Uterus (tissue), 4 donors: ENCODE data around the gene SLC38A10. TPM values are rescaled to one million over a fixed set of nuclear protein-coding genes. Genes with fewer than 3 reads are reported as not detected.
A peak's percentile ranks its signal among the peaks of the same experiment; 100 is the strongest.

Experiments used
- DNase-seq, 2 donors: peaks; one replicate each; pipeline ENCODE4 v3.0.0-alpha.2; 2019 to 2020
- H3K27ac ChIP-seq, 2 donors: fragments of 200-600 bp; sonication (generic); 1 replicate in 1 of 2; 2 replicates in 1 of 2; pipeline ENCODE4 v1.5.1; 2016 to 2018
- H3K27me3 ChIP-seq, 2 donors: fragments of 200-600 bp; sonication (generic); one replicate each; pipeline ENCODE4 v1.5.1; 2018 to 2019; ENCODE audit warnings: control low read depth in 1 of 2
- H3K36me3 ChIP-seq, 2 donors: fragments of 200-600 bp; sonication (generic); one replicate each; pipeline ENCODE4 v1.5.1; 2019; ENCODE audit warnings: control low read depth in 1 of 2
- H3K4me1 ChIP-seq, 2 donors: fragments of 200-600 bp; sonication (generic); one replicate each; pipeline ENCODE4 v1.5.1; 2018 to 2019; ENCODE audit warnings: control low read depth in 1 of 2
- H3K4me3 ChIP-seq, 2 donors: fragments of 200-600 bp; sonication (generic); 1 replicate in 1 of 2; 2 replicates in 1 of 2; pipeline ENCODE4 v1.5.1; 2018 to 2019; ENCODE audit warnings: mild to moderate bottlenecking in 1 of 2
- H3K9me3 ChIP-seq, 2 donors: fragments of 200-600 bp; sonication (generic); one replicate each; pipeline ENCODE4 v1.5.1; 2019; ENCODE audit warnings: control low read depth in 1 of 2
- POLR2A ChIP-seq, 2 donors: fragments of 450-650 bp; IDR thresholded peaks; one replicate each; pipeline ENCODE4 v1.6.1; 2016; ENCODE audit warnings: antibody characterized with exemption in 2 of 2, mild to moderate bottlenecking in 1 of 2, moderate library complexity in 1 of 2
- intact Hi-C: fragments of 100-400 bp; cut with DNase I; formaldehyde crosslinking; loops from one replicate; pipeline ENCODE4 v1.15.1; 2023; ENCODE audit warnings: low total_unique reads
- total RNA-seq, 4 donors: library from RNA; depleted of rRNA in 3 of 4; stranded (reverse); fragments of >200 nt in 3 of 4; gene quantifications; one replicate each; pipeline versions ENCODE4 v1.1.0 to v1.2.4, GENCODE V29; 2014 to 2023
- TF ChIP-seq, protein P1 (sequence below), 4 experiments: fragments of 200-600 bp in 2 of 4; fragments of 450-650 bp in 2 of 4; sonication (generic) in 2 of 4; IDR thresholded peaks; one replicate each; pipeline ENCODE4 v1.5.1; 2016 to 2019; ENCODE audit warnings: antibody characterized with exemption in 4 of 4, mild to moderate bottlenecking in 2 of 4, moderate library complexity in 1 of 4
- donor health status: DM: yes; HTN: yes; CAD: no.

SLC38A10 gene
- total RNA-seq, 4 donors from 2014 or later: 50.7 to 55.4 (median 53.3) TPM

DNA sequence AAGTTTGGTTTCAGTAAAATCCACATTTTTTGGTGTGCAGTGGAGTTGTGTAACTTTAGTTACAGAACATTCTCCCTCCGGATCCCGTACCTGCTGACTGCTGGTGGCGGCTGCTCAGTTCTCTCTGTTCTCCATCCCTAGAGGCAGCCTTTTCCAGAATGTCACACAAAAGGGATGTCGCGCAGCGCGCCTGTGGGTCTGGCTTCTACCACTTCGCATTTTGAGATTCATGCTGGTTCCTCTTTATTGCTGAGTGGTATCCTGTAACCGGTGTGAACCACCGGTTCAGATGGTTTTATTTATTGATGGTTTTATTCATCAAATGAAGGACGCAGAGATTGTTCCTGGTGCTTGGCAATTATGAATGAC is 71.4 kb downstream of the SLC38A10 start:
- peak overlapping the region; percentile 53 to 83 for H3K27ac ChIP-seq
- peak overlapping the region; percentile 24 to 41 for H3K4me3 ChIP-seq
- TF ChIP-seq, protein P1, sequence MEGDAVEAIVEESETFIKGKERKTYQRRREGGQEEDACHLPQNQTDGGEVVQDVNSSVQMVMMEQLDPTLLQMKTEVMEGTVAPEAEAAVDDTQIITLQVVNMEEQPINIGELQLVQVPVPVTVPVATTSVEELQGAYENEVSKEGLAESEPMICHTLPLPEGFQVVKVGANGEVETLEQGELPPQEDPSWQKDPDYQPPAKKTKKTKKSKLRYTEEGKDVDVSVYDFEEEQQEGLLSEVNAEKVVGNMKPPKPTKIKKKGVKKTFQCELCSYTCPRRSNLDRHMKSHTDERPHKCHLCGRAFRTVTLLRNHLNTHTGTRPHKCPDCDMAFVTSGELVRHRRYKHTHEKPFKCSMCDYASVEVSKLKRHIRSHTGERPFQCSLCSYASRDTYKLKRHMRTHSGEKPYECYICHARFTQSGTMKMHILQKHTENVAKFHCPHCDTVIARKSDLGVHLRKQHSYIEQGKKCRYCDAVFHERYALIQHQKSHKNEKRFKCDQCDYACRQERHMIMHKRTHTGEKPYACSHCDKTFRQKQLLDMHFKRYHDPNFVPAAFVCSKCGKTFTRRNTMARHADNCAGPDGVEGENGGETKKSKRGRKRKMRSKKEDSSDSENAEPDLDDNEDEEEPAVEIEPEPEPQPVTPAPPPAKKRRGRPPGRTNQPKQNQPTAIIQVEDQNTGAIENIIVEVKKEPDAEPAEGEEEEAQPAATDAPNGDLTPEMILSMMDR (IDR thresholded peaks at IDR 0.05): no peak
- TF ChIP-seq POLR2A (IDR thresholded peaks at IDR 0.05): no peak
- no peak for DNase-seq
- no peaks in the 10 kb centered on the region for H3K36me3 ChIP-seq
- H3K27me3 ChIP-seq: no peaks in the 10 kb centered on the region
- H3K9me3 ChIP-seq: no peaks in the 10 kb centered on the region
- peaks cover 6 to 7% of the 10 kb centered on the region in 2 donors for H3K4me1 ChIP-seq
- intact Hi-C loops: no loop called here

GRCh38 chr17:81222906-81223761 is 72.0 kb downstream of the SLC38A10 start, which contains the start of gene CEP131:
Gene CEP131, minus strand, starts transcription at chr17:81222965. Its CDS starts 2,909 bp downstream, at chr17:81220056.
- DNase-seq: peak; percentile 98 to 99
- no peaks in the 10 kb centered on the region for H3K9me3 ChIP-seq
- intact Hi-C loops: no loop called here
- H3K36me3 ChIP-seq: no peaks in the 10 kb centered on the region
- peak within 1 kb of the TSS; percentile 53 to 83 for H3K27ac ChIP-seq
- peak within 1 kb of the TSS; percentile 61 to 79 for H3K4me3 ChIP-seq
- no peaks in the 10 kb centered on the region for H3K27me3 ChIP-seq
- peak in 1 of 2 donors; percentile 26 for TF ChIP-seq POLR2A (IDR thresholded peaks at IDR 0.05)
- TF ChIP-seq, protein P1 (IDR thresholded peaks at IDR 0.05): no peak
- H3K4me1 ChIP-seq: peaks cover 6 to 7% of the 10 kb centered on the region in 2 donors

DNA sequence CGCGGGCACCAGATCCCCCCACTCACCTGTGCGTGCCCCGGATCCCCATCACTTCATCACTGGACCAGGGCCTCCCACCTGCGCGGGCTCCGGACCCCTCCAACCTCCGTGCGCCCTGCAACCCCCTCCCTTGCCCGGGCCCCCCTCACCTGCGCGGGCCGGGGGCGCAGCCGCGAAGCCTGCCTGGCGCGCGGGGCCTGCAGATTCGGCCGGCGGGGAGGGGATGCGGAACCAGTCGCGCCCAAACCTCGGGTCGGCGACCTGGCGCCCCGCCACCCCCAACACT is 72.5 kb downstream of the SLC38A10 start:
- intact Hi-C loops: no loop called here
- Histone ChIP-seq H3K4me1 (peaks cover 6 to 7% of the 10 kb centered on the region in 2 donors), H3K4me3 (peak overlapping the region; percentile 61 to 79), H3K36me3 (no peaks in the 10 kb centered on the region), H3K27me3 (no peaks in the 10 kb centered on the region), H3K9me3 (no peaks in the 10 kb centered on the region), H3K27ac (peak overlapping the region; percentile 39 to 74)
- TF ChIP-seq, protein P1 (IDR thresholded peaks at IDR 0.05): peak in 1 of 4 experiments; percentile 3
- no peak for TF ChIP-seq POLR2A (IDR thresholded peaks at IDR 0.05)
- no peak for DNase-seq

- Histone ChIP-seq H3K4me1 (peaks cover 6 to 7% of the 10 kb centered on the region in 2 donors), H3K4me3 (peak overlapping the region; percentile 61 to 79), H3K9me3 (no peaks in the 10 kb centered on the region), H3K27ac (peak overlapping the region; percentile 39 to 74), H3K27me3 (no peaks in the 10 kb centered on the region), H3K36me3 (no peaks in the 10 kb centered on the region)
- TF ChIP-seq POLR2A (IDR thresholded peaks at IDR 0.05): no peak
- TF ChIP-seq, protein P1 (IDR thresholded peaks at IDR 0.05): no peak
- DNase-seq: no peak
- intact Hi-C loops: no loop called here
Measured at GRCh38 chr17:81221842-81222619, 73.1 kb downstream of the SLC38A10 start.
